Measurements from ENCODE around the gene RPS16. TPM values are rescaled to one million over a fixed set of nuclear protein-coding genes. Genes with fewer than 3 reads are reported as not detected.

The RPS16 gene
- total and polyA plus RNA-seq, 9 of the 15 experiments (the other 6 are each of a cell fraction or from before 2014, with no cell fraction given): 82.6 to 3,671 (median 2,204) TPM

DNA sequence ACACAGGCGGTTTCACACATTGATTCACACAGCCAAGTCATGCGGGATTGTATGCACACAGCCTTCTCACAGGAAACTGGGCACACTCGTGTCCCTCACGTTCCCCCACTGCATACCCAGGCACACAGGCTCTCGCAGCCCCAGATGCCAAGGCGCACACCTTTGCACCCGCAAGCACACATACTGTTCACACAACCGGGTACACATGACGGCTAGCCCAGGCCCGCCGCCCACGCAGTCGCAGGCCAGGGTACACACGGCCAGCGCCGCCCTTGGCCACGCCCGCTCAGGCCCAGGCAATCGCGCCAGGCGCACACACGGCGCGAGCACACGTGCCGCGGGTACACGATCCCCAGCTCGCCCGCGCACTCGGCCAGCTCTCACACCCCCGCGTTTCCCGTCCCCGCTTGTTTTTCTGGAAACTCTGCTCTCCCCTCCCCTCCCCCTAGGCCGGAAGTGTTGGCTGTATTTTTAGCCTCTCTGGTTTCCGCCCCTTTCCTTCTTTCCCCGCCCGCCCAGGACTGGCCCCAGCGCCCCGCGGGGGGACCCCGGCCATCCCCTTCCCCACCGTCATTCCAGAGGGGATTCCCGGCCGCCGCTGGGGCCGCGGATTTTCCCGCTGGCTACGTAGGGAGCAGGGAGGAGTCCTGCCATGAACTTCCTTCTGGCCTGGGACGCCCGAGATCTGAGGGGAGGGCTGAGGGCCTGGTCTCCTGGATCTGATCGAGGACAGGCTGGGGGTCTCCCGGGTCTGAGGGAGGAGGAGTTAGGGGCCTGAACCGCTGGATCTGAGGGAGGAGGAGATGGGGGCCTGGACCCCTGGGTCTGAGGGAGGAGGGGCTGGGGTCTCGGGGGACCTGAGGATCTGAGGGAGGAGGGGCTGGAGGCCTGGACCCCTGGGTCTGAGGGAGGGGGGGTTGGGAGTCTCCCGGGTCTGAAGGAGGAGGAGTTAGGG lies 33.1 kb downstream of the RPS16 start (continued):
- TF ChIP-seq, protein P1, sequence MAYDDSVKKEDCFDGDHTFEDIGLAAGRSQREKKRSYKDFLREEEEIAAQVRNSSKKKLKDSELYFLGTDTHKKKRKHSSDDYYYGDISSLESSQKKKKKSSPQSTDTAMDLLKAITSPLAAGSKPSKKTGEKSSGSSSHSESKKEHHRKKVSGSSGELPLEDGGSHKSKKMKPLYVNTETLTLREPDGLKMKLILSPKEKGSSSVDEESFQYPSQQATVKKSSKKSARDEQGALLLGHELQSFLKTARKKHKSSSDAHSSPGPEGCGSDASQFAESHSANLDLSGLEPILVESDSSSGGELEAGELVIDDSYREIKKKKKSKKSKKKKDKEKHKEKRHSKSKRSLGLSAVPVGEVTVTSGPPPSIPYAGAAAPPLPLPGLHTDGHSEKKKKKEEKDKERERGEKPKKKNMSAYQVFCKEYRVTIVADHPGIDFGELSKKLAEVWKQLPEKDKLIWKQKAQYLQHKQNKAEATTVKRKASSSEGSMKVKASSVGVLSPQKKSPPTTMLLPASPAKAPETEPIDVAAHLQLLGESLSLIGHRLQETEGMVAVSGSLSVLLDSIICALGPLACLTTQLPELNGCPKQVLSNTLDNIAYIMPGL (CRISPR knock-in tag; IDR thresholded peaks at IDR 0.05): peak; percentile 31; the same call in 1 of the 2 replicates
- TF ChIP-seq, protein P2, sequence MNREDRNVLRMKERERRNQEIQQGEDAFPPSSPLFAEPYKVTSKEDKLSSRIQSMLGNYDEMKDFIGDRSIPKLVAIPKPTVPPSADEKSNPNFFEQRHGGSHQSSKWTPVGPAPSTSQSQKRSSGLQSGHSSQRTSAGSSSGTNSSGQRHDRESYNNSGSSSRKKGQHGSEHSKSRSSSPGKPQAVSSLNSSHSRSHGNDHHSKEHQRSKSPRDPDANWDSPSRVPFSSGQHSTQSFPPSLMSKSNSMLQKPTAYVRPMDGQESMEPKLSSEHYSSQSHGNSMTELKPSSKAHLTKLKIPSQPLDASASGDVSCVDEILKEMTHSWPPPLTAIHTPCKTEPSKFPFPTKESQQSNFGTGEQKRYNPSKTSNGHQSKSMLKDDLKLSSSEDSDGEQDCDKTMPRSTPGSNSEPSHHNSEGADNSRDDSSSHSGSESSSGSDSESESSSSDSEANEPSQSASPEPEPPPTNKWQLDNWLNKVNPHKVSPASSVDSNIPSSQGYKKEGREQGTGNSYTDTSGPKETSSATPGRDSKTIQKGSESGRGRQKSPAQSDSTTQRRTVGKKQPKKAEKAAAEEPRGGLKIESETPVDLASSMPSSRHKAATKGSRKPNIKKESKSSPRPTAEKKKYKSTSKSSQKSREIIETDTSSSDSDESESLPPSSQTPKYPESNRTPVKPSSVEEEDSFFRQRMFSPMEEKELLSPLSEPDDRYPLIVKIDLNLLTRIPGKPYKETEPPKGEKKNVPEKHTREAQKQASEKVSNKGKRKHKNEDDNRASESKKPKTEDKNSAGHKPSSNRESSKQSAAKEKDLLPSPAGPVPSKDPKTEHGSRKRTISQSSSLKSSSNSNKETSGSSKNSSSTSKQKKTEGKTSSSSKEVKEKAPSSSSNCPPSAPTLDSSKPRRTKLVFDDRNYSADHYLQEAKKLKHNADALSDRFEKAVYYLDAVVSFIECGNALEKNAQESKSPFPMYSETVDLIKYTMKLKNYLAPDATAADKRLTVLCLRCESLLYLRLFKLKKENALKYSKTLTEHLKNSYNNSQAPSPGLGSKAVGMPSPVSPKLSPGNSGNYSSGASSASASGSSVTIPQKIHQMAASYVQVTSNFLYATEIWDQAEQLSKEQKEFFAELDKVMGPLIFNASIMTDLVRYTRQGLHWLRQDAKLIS (CRISPR knock-in tag; IDR thresholded peaks at IDR 0.05): peak; percentile 51; the same call in 1 of the 2 replicates
- TF ChIP-seq, protein P3, sequence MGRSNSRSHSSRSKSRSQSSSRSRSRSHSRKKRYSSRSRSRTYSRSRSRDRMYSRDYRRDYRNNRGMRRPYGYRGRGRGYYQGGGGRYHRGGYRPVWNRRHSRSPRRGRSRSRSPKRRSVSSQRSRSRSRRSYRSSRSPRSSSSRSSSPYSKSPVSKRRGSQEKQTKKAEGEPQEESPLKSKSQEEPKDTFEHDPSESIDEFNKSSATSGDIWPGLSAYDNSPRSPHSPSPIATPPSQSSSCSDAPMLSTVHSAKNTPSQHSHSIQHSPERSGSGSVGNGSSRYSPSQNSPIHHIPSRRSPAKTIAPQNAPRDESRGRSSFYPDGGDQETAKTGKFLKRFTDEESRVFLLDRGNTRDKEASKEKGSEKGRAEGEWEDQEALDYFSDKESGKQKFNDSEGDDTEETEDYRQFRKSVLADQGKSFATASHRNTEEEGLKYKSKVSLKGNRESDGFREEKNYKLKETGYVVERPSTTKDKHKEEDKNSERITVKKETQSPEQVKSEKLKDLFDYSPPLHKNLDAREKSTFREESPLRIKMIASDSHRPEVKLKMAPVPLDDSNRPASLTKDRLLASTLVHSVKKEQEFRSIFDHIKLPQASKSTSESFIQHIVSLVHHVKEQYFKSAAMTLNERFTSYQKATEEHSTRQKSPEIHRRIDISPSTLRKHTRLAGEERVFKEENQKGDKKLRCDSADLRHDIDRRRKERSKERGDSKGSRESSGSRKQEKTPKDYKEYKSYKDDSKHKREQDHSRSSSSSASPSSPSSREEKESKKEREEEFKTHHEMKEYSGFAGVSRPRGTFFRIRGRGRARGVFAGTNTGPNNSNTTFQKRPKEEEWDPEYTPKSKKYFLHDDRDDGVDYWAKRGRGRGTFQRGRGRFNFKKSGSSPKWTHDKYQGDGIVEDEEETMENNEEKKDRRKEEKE (IDR thresholded peaks at IDR 0.05; ENCODE audit: borderline replicate concordance in 1 of 2, control insufficient read depth in 1 of 2, low read depth in 2 of 2, low read length in 1 of 2): peak in 1 of 2 experiments; percentile 69; a peak in 1 of 4 replicates
- TF ChIP-seq, protein P4, sequence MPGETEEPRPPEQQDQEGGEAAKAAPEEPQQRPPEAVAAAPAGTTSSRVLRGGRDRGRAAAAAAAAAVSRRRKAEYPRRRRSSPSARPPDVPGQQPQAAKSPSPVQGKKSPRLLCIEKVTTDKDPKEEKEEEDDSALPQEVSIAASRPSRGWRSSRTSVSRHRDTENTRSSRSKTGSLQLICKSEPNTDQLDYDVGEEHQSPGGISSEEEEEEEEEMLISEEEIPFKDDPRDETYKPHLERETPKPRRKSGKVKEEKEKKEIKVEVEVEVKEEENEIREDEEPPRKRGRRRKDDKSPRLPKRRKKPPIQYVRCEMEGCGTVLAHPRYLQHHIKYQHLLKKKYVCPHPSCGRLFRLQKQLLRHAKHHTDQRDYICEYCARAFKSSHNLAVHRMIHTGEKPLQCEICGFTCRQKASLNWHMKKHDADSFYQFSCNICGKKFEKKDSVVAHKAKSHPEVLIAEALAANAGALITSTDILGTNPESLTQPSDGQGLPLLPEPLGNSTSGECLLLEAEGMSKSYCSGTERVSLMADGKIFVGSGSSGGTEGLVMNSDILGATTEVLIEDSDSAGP (CRISPR knock-in tag; IDR thresholded peaks at IDR 0.05): 0 out of 2 replicates have a peak, but pooled peaks have one; percentile 8
- peak; percentile 87 for TF ChIP-seq NFRKB (IDR thresholded peaks at IDR 0.05; ENCODE audit: low read depth)
- peak; percentile 85 for TF ChIP-seq GABPB1 (CRISPR knock-in tag; IDR thresholded peaks at IDR 0.05)
- peak; percentile 96 for TF ChIP-seq ZFX (CRISPR knock-in tag; IDR thresholded peaks at IDR 0.05)

Data from K562 (cell line).